CD14-positive monocyte (primary cell): ENCODE measurements around the gene CDRT4. TPM values are rescaled to one million over a fixed set of nuclear protein-coding genes. Genes with fewer than 3 reads are reported as not detected.

Experiments used
- DNase-seq, 3 donors: peaks; one replicate each; pipeline ENCODE4 v3.0.0-alpha.2; 2011 to 2022
- H2AFZ ChIP-seq: 2 replicates; pipeline ENCODE4 v1.6.0; 2012; ENCODE audit warnings: mild to moderate bottlenecking, low read depth, low read length, inconsistent platforms; ENCODE audit not compliant: insufficient read depth, poor library complexity, severe bottlenecking
- H3K27ac ChIP-seq, 2 donors: 1 replicate in 1 of 2; 2 replicates in 1 of 2; pipeline ENCODE4 v1.5.1; 2012 to 2013; ENCODE audit warnings: low read length in 2 of 2, control low read depth in 1 of 2, inconsistent platforms in 1 of 2, low read depth in 1 of 2, mild to moderate bottlenecking in 1 of 2
- H3K27me3 ChIP-seq, 2 donors: one replicate each; pipeline versions ENCODE4 v1.6.0 to v1.6.1; 2011 to 2013; ENCODE audit warnings: low read length in 2 of 2; ENCODE audit not compliant: control insufficient read depth in 2 of 2, insufficient read depth in 2 of 2
- H3K36me3 ChIP-seq, 2 donors: replicated peaks in 1 of 2; 1 replicate in 1 of 2; 2 replicates in 1 of 2; pipeline versions ENCODE4 v1.5.1 to v1.6.1; 2012 to 2013; ENCODE audit warnings: low read length in 2 of 2, control low read depth in 1 of 2, inconsistent platforms in 1 of 2, mild to moderate bottlenecking in 1 of 2; ENCODE audit not compliant: insufficient read depth in 2 of 2, control insufficient read depth in 1 of 2
- H3K4me1 ChIP-seq, 2 donors: 1 replicate in 1 of 2; 2 replicates in 1 of 2; pipeline versions ENCODE4 v1.5.1 to v1.6.1; 2012 to 2013; ENCODE audit warnings: low read length in 2 of 2, control low read depth in 1 of 2, inconsistent platforms in 1 of 2, mild to moderate bottlenecking in 1 of 2, moderate library complexity in 1 of 2; ENCODE audit not compliant: insufficient read depth in 2 of 2, control insufficient read depth in 1 of 2
- H3K4me2 ChIP-seq: replicated peaks from 2 replicates; pipeline ENCODE3; 2012; ENCODE audit warnings: low read length, moderate library complexity, mild to moderate bottlenecking; ENCODE audit not compliant: poor library complexity, severe bottlenecking; ENCODE audit errors: extremely low read depth
- H3K4me3 ChIP-seq, 3 experiments: fragments of 200-600 bp in 1 of 3; sonication (generic) in 1 of 3; replicated peaks in 1 of 3; 1 replicate in 2 of 3; 2 replicates in 1 of 3; pipeline ENCODE4 v1.5.1; 2011 to 2013; ENCODE audit warnings: low read length in 3 of 3, mild to moderate bottlenecking in 3 of 3, control low read depth in 2 of 3, low read depth in 2 of 3, inconsistent platforms in 1 of 3, moderate library complexity in 1 of 3
- H3K79me2 ChIP-seq: 2 replicates; pipeline ENCODE4 v1.6.0; 2012; ENCODE audit warnings: mild to moderate bottlenecking, control low read depth, inconsistent platforms, low read length, moderate library complexity; ENCODE audit not compliant: insufficient read depth
- H3K9ac ChIP-seq: 2 replicates; pipeline ENCODE4 v1.6.0; 2017; ENCODE audit warnings: low read length, mild to moderate bottlenecking; ENCODE audit not compliant: insufficient read depth, poor library complexity, severe bottlenecking
- H3K9me3 ChIP-seq, 2 donors: replicated peaks in 1 of 2; 1 replicate in 1 of 2; 2 replicates in 1 of 2; pipeline versions ENCODE4 v1.5.1 to v1.6.1; 2012 to 2013; ENCODE audit warnings: low read length in 2 of 2, control low read depth in 1 of 2; ENCODE audit not compliant: control insufficient read depth in 1 of 2, insufficient read depth in 1 of 2
- H4K20me1 ChIP-seq: 2 replicates; pipeline ENCODE4 v1.6.0; 2012; ENCODE audit warnings: mild to moderate bottlenecking, low read length, control low read depth, moderate library complexity; ENCODE audit not compliant: insufficient read depth
- H3K27ac Mint-ChIP-seq, 7 donors: one replicate each; pipeline ENCODE4 v1.8.0; 2020; ENCODE audit warnings: mild to moderate bottlenecking in 7 of 7, mixed read lengths in 7 of 7, moderate library complexity in 6 of 7, inconsistent platforms in 2 of 7
- H3K27me3 Mint-ChIP-seq, 3 donors: one replicate each; pipeline ENCODE4 v1.8.0; 2021 to 2022; ENCODE audit warnings: low read depth in 3 of 3, mild to moderate bottlenecking in 3 of 3, mixed read lengths in 3 of 3, moderate library complexity in 3 of 3, inconsistent platforms in 1 of 3
- H3K36me3 Mint-ChIP-seq, 2 donors: one replicate each; pipeline ENCODE4 v1.8.0; 2020; ENCODE audit warnings: mixed read lengths in 2 of 2, inconsistent platforms in 1 of 2, mild to moderate bottlenecking in 1 of 2
- H3K4me1 Mint-ChIP-seq: one replicate; pipeline ENCODE4 v1.8.0; 2020; ENCODE audit warnings: mild to moderate bottlenecking, mixed read lengths
- H3K4me3 Mint-ChIP-seq, 2 donors: one replicate each; pipeline ENCODE4 v1.8.0; 2020; ENCODE audit warnings: mild to moderate bottlenecking in 2 of 2, mixed read lengths in 2 of 2, moderate library complexity in 1 of 2
- H3K9me3 Mint-ChIP-seq, 7 donors: one replicate each; pipeline ENCODE4 v1.8.0; 2020 to 2022; ENCODE audit warnings: mixed read lengths in 7 of 7, mild to moderate bottlenecking in 6 of 7, moderate library complexity in 6 of 7, inconsistent platforms in 2 of 7
- WGBS: methylation state at CpG from one replicate; pipeline ENCODE4 v1.1.5; 2013; ENCODE audit warnings: missing lambda C conversion rate; ENCODE audit not compliant: insufficient coverage; 5-methylcytosine and 5-hydroxymethylcytosine counted together
- intact Hi-C, 2 donors: fragments of 100-400 bp; cut with micrococcal nuclease; formaldehyde crosslinking; loops; one replicate each; pipeline versions ENCODE4 v1.15.0 to v1.15.1; 2023
- polyA plus RNA-seq, 3 donors: library from polyadenylated mRNA; depleted of rRNA in 1 of 3; unstranded in 2 of 3; stranded (reverse) in 1 of 3; fragments of 300-500 nt in 2 of 3; fragments of >200 nt in 1 of 3; fragmentation: Illumina TruSeq in 2 of 3; gene quantifications; 1 replicate in 2 of 3; 2 replicates in 1 of 3; pipeline ENCODE4 v1.2.3, GENCODE V29; 2012 to 2021
- TF ChIP-seq, protein P1 (sequence below): fragments of 200-600 bp; IDR thresholded peaks from one replicate; pipeline ENCODE4 v1.8.0; 2022; ENCODE audit warnings: antibody characterized with exemption, mild to moderate bottlenecking

The CDRT4 gene
- polyA plus RNA-seq, 3 donors = 0.34 to 0.71 TPM; not detected in 1

DNA sequence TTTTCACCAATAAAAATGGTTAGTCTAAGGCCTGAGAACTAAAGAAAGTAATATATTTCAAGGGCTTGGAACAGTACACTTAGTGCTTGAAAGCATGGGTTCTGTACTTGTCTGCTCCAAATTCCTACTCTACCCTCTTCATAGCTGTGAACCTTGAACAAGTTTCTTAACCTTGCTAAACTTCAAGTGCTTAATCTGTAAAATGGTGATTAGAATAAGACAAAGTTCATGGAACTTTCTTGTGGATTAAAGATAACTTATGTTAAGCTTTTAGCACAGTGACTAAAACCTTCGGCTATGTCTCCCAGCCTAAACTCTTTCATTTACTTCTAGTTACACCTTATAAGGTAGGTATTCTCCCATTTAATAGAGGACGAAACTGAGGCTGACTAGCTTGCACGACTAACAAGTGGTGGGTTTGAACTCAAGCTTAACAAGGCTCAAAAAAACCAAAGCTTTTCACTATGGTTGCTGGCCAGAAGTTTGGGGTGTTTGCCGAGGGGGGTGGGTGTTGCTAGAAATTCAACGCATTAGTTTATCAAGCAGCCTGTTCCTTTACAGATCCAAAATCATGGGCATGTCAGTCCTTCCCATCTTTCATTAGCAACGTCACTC is 28.8 kb downstream of the CDRT4 start:
- Mint-ChIP-seq H3K9me3 (peaks cover 0 to 3% (median 0%) of the 10 kb centered on the region in 7 donors), H3K4me3 (no peak overlapping the region), H3K27ac (no peak overlapping the region), H3K4me1 (peaks cover 23% of the 10 kb centered on the region), H3K27me3 (no peaks in the 10 kb centered on the region), H3K36me3 (peaks cover 0 to 2% of the 10 kb centered on the region in 2 donors)
- TF ChIP-seq, protein P1, sequence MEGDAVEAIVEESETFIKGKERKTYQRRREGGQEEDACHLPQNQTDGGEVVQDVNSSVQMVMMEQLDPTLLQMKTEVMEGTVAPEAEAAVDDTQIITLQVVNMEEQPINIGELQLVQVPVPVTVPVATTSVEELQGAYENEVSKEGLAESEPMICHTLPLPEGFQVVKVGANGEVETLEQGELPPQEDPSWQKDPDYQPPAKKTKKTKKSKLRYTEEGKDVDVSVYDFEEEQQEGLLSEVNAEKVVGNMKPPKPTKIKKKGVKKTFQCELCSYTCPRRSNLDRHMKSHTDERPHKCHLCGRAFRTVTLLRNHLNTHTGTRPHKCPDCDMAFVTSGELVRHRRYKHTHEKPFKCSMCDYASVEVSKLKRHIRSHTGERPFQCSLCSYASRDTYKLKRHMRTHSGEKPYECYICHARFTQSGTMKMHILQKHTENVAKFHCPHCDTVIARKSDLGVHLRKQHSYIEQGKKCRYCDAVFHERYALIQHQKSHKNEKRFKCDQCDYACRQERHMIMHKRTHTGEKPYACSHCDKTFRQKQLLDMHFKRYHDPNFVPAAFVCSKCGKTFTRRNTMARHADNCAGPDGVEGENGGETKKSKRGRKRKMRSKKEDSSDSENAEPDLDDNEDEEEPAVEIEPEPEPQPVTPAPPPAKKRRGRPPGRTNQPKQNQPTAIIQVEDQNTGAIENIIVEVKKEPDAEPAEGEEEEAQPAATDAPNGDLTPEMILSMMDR = no peak
- Histone ChIP-seq H3K27ac (no peak overlapping the region), H3K36me3 (no peaks in the 10 kb centered on the region), H3K79me2 (no peaks in the 10 kb centered on the region), H3K4me2 (no peak overlapping the region), H3K4me3 (no peak overlapping the region), H3K9ac (no peak overlapping the region), H4K20me1 (no peaks in the 10 kb centered on the region), H2AFZ (no peak overlapping the region), H3K4me1 (peaks cover 13 to 16% of the 10 kb centered on the region in 2 donors), H3K9me3 (no peaks in the 10 kb centered on the region), H3K27me3 (no peaks in the 10 kb centered on the region)
- DNase-seq = no peak
- WGBS = 100% methylated on average over 1 of the region's 6 CpGs
- intact Hi-C loops = no loop called here

DNA sequence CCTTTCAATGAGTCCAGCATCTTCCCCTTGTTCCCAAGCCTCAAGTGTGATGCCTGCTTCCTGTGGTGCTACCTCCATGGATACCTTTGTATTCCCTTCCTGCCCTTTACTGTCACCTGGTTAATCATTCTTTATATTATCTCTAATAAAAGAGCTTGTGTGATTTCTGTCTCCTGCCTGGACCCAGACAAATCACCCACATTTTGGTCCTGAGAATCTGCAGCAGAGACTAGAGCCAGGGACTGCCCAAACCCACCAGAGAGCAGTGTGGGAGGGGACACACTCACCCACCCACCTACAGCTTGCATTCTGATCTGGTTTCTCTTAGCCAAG is 30.2 kb downstream of the CDRT4 start:
- H3K9ac ChIP-seq = no peak overlapping the region
- no peak overlapping the region for H3K27ac ChIP-seq
- Mint-ChIP-seq H3K27me3 (peaks cover 0 to 2% (median 0%) of the 10 kb centered on the region in 3 donors), H3K36me3 (no peaks in the 10 kb centered on the region), H3K9me3 (peaks cover 0 to 3% (median 0%) of the 10 kb centered on the region in 7 donors), H3K27ac (no peak overlapping the region), H3K4me1 (peaks cover 23% of the 10 kb centered on the region), H3K4me3 (no peak overlapping the region)
- H3K27me3 ChIP-seq = no peaks in the 10 kb centered on the region
- no peaks in the 10 kb centered on the region for H3K36me3 ChIP-seq
- H3K4me3 ChIP-seq = no peak overlapping the region
- no peaks in the 10 kb centered on the region for H3K9me3 ChIP-seq
- intact Hi-C loops = no loop called here
- H3K4me1 ChIP-seq = peaks cover 13 to 16% of the 10 kb centered on the region in 2 donors
- TF ChIP-seq, protein P1 = no peak
- no peaks in the 10 kb centered on the region for H4K20me1 ChIP-seq
- H3K79me2 ChIP-seq = no peaks in the 10 kb centered on the region
- H2AFZ ChIP-seq = no peak overlapping the region
- DNase-seq = no peak
- no peak overlapping the region for H3K4me2 ChIP-seq
